Astrocyte of the cerebellum (primary cell): ENCODE measurements around the gene SMIM7.
"Not testable (repeated sequence)": the region's sequence is repeated elsewhere in the genome, so short reads cannot be mapped to it uniquely, and the experiment has no call there.

Experiments
- DNase-seq: peaks from one replicate; pipeline ENCODE4 v3.0.0-alpha.2; 2011; ENCODE audit warnings: low read depth
- H3K4me3 ChIP-seq: 2 replicates; pipeline ENCODE4 v1.5.1; 2011; ENCODE audit warnings: mild to moderate bottlenecking, low read depth, low read length, moderate library complexity
- CTCF ChIP-seq: IDR thresholded peaks from 2 replicates; pipeline ENCODE4 v1.5.1; 2012; ENCODE audit warnings: low read length, low read depth, moderate library complexity, mild to moderate bottlenecking; ENCODE audit errors: missing control alignments
- in situ Hi-C: cut with HindIII; loops from 2 replicates; pipeline ENCODE4 v1.10.0; 2017; ENCODE audit warnings: low sequenced_read_pairs

The SMIM7 gene

GRCh38 chr19:16671652-16672274, 11.8 kb upstream of the SMIM7 start:
- TF ChIP-seq CTCF: no peak
- DNase-seq: no peak
- in situ Hi-C loops: no loop called here
- no peak overlapping the region for H3K4me3 ChIP-seq

GRCh38 chr19:16670291-16670690, 10.3 kb upstream of the SMIM7 start:
- no peak for TF ChIP-seq CTCF
- no peak overlapping the region for H3K4me3 ChIP-seq
- DNase-seq: no peak
- in situ Hi-C loops: no loop called here

GRCh38 chr19:16668702-16669101, 8.8 kb upstream of the SMIM7 start:
- in situ Hi-C loops, DNase-seq, H3K4me3 ChIP-seq: not testable (repeated sequence)

GRCh38 chr19:16668176-16668575, 8.2 kb upstream of the SMIM7 start:
- no peak for DNase-seq
- in situ Hi-C loops: no loop called here
- H3K4me3 ChIP-seq: no peak overlapping the region
- TF ChIP-seq CTCF: no peak

- in situ Hi-C loops: no loop called here
- DNase-seq: no peak
- no peak for TF ChIP-seq CTCF
- H3K4me3 ChIP-seq: peak overlapping the region; percentile 73
Observed at GRCh38 chr19:16661480-16662034, 1.6 kb upstream of the SMIM7 start.

GRCh38 chr19:16660763-16661479, 977 bp upstream of the SMIM7 start, which contains the start of gene TMEM38A:
TMEM38A (plus strand) TSS chr19:16661139; CDS start chr19:16661218, 79 bp downstream.
- no peak for TF ChIP-seq CTCF
- H3K4me3 ChIP-seq: peak within 1 kb of the TSS; percentile 73
- in situ Hi-C loops: no loop called here
- DNase-seq: no peak

- H3K4me3 ChIP-seq: peak overlapping the region; percentile 73
- no peak for DNase-seq
- no peak for TF ChIP-seq CTCF
- in situ Hi-C loops: no loop called here
Observed at GRCh38 chr19:16659464-16659831, 496 bp downstream of the SMIM7 start.
